GM12878 (cell line): ENCODE data around the gene KBTBD13. TPM values are rescaled to one million over a fixed set of nuclear protein-coding genes. Genes with fewer than 3 reads are reported as not detected.

ENCODE experiments used
- BHLHE40 ChIP-seq, 2 experiments: fragments of 450-650 bp in 1 of 2; IDR thresholded peaks; 2 replicates each; pipeline ENCODE4 v1.6.1; 2011 to 2017; ENCODE audit warnings: low read depth in 2 of 2, borderline replicate concordance in 1 of 2, improper control_type of control experiment in 1 of 2, low read length in 1 of 2, mild to moderate bottlenecking in 1 of 2
- CTCF ChIP-seq, 3 experiments: IDR thresholded peaks in 2 of 3; conservative IDR thresholded peaks in 1 of 3; 2 replicates each; pipeline ENCODE4 v1.5.1; 2011; ENCODE audit warnings: low read depth in 3 of 3, low read length in 3 of 3, mild to moderate bottlenecking in 3 of 3, control low read depth in 2 of 3, moderate library complexity in 2 of 3, inconsistent platforms in 1 of 3, mixed read lengths in 1 of 3; ENCODE audit not compliant: control insufficient read depth in 2 of 3, insufficient read depth in 1 of 3; ENCODE audit errors: extremely low read depth in 1 of 3
- E4F1 ChIP-seq: fragments of 450-650 bp; IDR thresholded peaks from 2 replicates; pipeline ENCODE4 v1.6.1; 2018; ENCODE audit warnings: borderline replicate concordance, mild to moderate bottlenecking; ENCODE audit not compliant: partially characterized antibody
- ESRRA ChIP-seq: IDR thresholded peaks from 2 replicates; pipeline ENCODE4 v1.6.1; 2012; ENCODE audit warnings: mild to moderate bottlenecking, low read length, improper control_type of control experiment
- FOXK2 ChIP-seq: fragments of 450-650 bp; IDR thresholded peaks from 2 replicates; pipeline ENCODE4 v1.6.1; 2017; ENCODE audit warnings: mild to moderate bottlenecking, moderate library complexity
- HDAC6 ChIP-seq: fragments of 200-600 bp; sonication (generic); IDR thresholded peaks from one replicate; pipeline ENCODE4 v1.8.0; 2017; ENCODE audit warnings: antibody characterized with exemption; ENCODE audit not compliant: unreplicated experiment
- NFYB ChIP-seq: IDR thresholded peaks from 2 replicates; pipeline ENCODE4 v1.6.1; 2011; ENCODE audit warnings: low read depth, mild to moderate bottlenecking, low read length, improper control_type of control experiment, moderate library complexity; ENCODE audit not compliant: insufficient read depth
- PBX3 ChIP-seq: IDR thresholded peaks from 2 replicates; pipeline ENCODE4 v1.6.1; 2011; ENCODE audit warnings: mild to moderate bottlenecking, low read depth, low read length, moderate library complexity; ENCODE audit not compliant: insufficient replicate concordance
- PKNOX1 ChIP-seq: fragments of 450-650 bp; IDR thresholded peaks from 2 replicates; pipeline ENCODE4 v1.6.1; 2016; ENCODE audit warnings: mild to moderate bottlenecking
- SMARCA5 ChIP-seq: fragments of 450-650 bp; IDR thresholded peaks from 2 replicates; pipeline ENCODE4 v1.6.1; 2017; ENCODE audit warnings: mild to moderate bottlenecking
- SMC3 ChIP-seq: IDR thresholded peaks from 2 replicates; pipeline ENCODE4 v1.6.1; 2011; ENCODE audit warnings: low read length, improper control_type of control experiment, borderline replicate concordance
- SREBF1 ChIP-seq: IDR thresholded peaks from 2 replicates; pipeline ENCODE4 v1.6.1; 2012; ENCODE audit warnings: mild to moderate bottlenecking, low read length
- YY1 ChIP-seq: IDR thresholded peaks from 2 replicates; pipeline ENCODE4 v1.6.1; 2011; ENCODE audit warnings: low read depth, mild to moderate bottlenecking, low read length
- polyA plus RNA-seq, 11 experiments: library from polyadenylated mRNA; depleted of rRNA in 4 of 11; unstranded in 6 of 11; stranded (reverse) in 5 of 11; fragments of >200 nt; fragmentation: Nextera tagmentation in 4 of 11; fragmentation: Illumina TruSeq in 1 of 11; extraction: Ambion mirVana in 4 of 11; extraction: Trizol in 1 of 11; gene quantifications; 1 replicate in 1 of 11; 2 replicates in 10 of 11; pipeline versions ENCODE4 v1.2.1 to v1.2.3, GENCODE V29; 2011 to 2016; ENCODE audit warnings: inconsistent platforms in 2 of 11, missing spikeins in 2 of 11, low read depth in 1 of 11
- total RNA-seq, 4 experiments: library from RNA; depleted of rRNA in 3 of 4; stranded (reverse); fragments of >200 nt in 3 of 4; fragmentation: Illumina TruSeq in 1 of 4; extraction: Trizol in 1 of 4; gene quantifications; 2 replicates each; pipeline versions ENCODE4 v1.2.1 to v1.2.3, GENCODE V29; 2013 to 2021

KBTBD13 gene
- total and polyA plus RNA-seq, 10 of the 15 experiments (the other 5 are each of a cell fraction or from before 2014, with no cell fraction given), result 0.06 TPM; not detected in 9

- TF ChIP-seq E4F1, result no peak
- TF ChIP-seq SMARCA5, result peak; percentile 47; the same call in 1 of the 2 replicates
- no peak for TF ChIP-seq ESRRA
- TF ChIP-seq CTCF (IDR thresholded peaks at IDR 0.05 in 2 of 3, conservative IDR thresholded peaks at IDR 0.05 in 1 of 3; ENCODE audit: control insufficient read depth in 2 of 3, extremely low read depth in 1 of 3, insufficient read depth in 1 of 3, low read depth in 3 of 3, low read length in 3 of 3), result peak; percentile 89 to 93 (median 89)
- TF ChIP-seq HDAC6, result no peak
- peak; percentile 75; the same call in 1 of the 2 replicates for TF ChIP-seq YY1
- TF ChIP-seq SREBF1, result no peak
- TF ChIP-seq NFYB, result no peak
- no peak for TF ChIP-seq FOXK2
- TF ChIP-seq PBX3, result peak; percentile 33
- TF ChIP-seq BHLHE40 (IDR thresholded peaks at IDR 0.05; ENCODE audit: borderline replicate concordance in 1 of 2, low read depth in 2 of 2, low read length in 1 of 2), result peak in 1 of 2 experiments; percentile 11; a peak in 1 of 4 replicates
- TF ChIP-seq SMC3, result peak; percentile 92
- peak; percentile 67 for TF ChIP-seq PKNOX1
Measured at GRCh38 chr15:65054333-65055200, 22.0 kb upstream of the KBTBD13 start (continued).
